ENCODE results near the gene METTL2B. TPM values are rescaled to one million over a fixed set of nuclear protein-coding genes. Genes with fewer than 3 reads are reported as not detected.
"Not testable (repeated sequence)": the region's sequence is repeated elsewhere in the genome, so short reads cannot be mapped to it uniquely, and the experiment has no call there.

Gene METTL2B
- total RNA-seq, 1 donor from 2014 or later: 15.7 TPM

DNA sequence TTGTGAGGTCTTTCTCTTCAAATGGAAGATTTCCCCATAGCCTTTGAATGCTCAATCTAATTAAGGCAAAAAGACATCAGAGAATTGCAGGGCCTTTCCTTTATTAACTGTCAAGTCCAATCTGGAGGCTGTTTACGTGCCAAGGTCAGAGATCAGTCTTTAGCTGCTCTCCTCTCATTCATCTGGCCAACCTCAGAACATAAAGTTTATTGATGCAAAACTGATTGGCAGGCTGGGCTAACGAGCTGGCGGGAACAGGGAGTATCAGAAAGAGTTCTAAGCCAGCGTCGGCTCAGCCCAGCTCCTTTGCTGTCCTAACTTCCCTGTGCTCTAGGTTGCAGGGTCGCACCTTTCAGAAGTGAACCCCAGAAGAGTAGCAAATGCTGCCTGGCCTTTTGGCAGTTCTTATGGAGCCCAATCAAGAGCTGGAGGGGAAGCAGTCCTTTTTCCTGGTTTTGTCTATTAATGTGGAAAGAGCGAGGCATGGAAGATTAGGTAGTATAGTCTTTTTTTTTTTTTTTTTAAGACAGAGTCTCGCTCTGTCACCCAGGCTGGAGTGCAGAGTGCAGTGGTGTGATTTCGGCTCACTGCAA lies 47.5 kb downstream of the METTL2B start:
- not testable (repeated sequence) for H3K4me3 ChIP-seq (ENCODE audit: low read length in 3 of 3); H3K9me3 ChIP-seq (ENCODE audit: control insufficient read depth in 3 of 3, low read length in 3 of 3); H3K36me3 ChIP-seq (ENCODE audit: control insufficient read depth in 3 of 3, insufficient read depth in 3 of 3, low read length in 3 of 3); H3K27me3 ChIP-seq (ENCODE audit: control insufficient read depth in 3 of 3, insufficient read depth in 3 of 3, low read length in 3 of 3); H3K9ac ChIP-seq (ENCODE audit: low read depth in 1 of 3, low read length in 3 of 3); H3K27ac ChIP-seq (ENCODE audit: low read depth, low read length); H3K4me1 ChIP-seq (ENCODE audit: control insufficient read depth in 3 of 3, insufficient read depth in 3 of 3, low read length in 3 of 3)

DNA sequence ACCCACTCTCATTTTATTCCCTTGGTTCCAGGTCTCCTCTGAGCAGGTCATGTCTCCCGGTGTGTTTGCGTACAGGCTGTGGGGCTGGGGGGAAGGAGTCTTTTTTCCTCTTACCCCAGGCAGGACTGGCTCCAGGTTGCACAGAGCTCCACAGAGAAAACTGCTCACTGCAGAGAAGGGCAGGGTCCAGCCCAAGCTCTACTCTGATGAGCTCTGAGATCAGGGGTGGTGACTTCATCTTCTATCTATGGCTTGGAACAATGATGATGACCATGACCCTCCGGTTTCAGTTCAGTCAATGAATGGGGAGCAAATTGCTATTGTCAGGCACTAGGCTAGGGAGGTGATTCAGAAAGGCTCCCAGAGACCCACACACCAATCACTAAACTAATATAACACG lies 49.0 kb downstream of the METTL2B start:
- H3K36me3 ChIP-seq (ENCODE audit: control insufficient read depth in 3 of 3, insufficient read depth in 3 of 3, low read length in 3 of 3); H3K4me1 ChIP-seq (ENCODE audit: control insufficient read depth in 3 of 3, insufficient read depth in 3 of 3, low read length in 3 of 3); H3K27ac ChIP-seq (ENCODE audit: low read depth, low read length); H3K9me3 ChIP-seq (ENCODE audit: control insufficient read depth in 3 of 3, low read length in 3 of 3); H3K4me3 ChIP-seq (ENCODE audit: low read length in 3 of 3); H3K9ac ChIP-seq (ENCODE audit: low read depth in 1 of 3, low read length in 3 of 3); H3K27me3 ChIP-seq (ENCODE audit: control insufficient read depth in 3 of 3, insufficient read depth in 3 of 3, low read length in 3 of 3): not testable (repeated sequence)

DNA sequence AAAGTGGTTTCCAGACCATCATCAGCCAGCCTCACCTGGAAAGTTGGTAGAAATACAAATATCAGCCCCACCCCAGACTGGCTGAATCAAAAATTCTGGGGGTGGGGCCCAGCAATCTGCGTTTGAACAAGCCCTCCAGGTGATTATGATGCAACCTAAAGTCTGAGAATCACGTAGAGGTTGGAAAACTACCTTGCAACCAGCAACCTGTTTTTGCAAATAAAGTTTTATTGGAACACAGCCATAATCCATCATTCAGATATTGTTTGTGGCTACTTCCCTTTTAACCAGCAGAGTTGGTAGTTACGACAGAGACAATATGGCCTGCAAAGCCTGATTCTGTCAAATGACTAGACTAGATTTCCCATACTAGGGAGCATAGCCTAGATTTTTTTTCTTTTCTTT lies 49.5 kb downstream of the METTL2B start:
- not testable (repeated sequence) for H3K4me3 ChIP-seq (ENCODE audit: low read length in 3 of 3); H3K27ac ChIP-seq (ENCODE audit: low read depth, low read length); H3K9me3 ChIP-seq (ENCODE audit: control insufficient read depth in 3 of 3, low read length in 3 of 3); H3K9ac ChIP-seq (ENCODE audit: low read depth in 1 of 3, low read length in 3 of 3); H3K36me3 ChIP-seq (ENCODE audit: control insufficient read depth in 3 of 3, insufficient read depth in 3 of 3, low read length in 3 of 3); H3K4me1 ChIP-seq (ENCODE audit: control insufficient read depth in 3 of 3, insufficient read depth in 3 of 3, low read length in 3 of 3); H3K27me3 ChIP-seq (ENCODE audit: control insufficient read depth in 3 of 3, insufficient read depth in 3 of 3, low read length in 3 of 3)

GRCh38 chr7:128529191-128529590 lies 52.6 kb downstream of the METTL2B start:
- H3K27ac ChIP-seq (ENCODE audit: low read depth, low read length); H3K36me3 ChIP-seq (ENCODE audit: control insufficient read depth in 3 of 3, insufficient read depth in 3 of 3, low read length in 3 of 3); H3K9me3 ChIP-seq (ENCODE audit: control insufficient read depth in 3 of 3, low read length in 3 of 3): not testable (repeated sequence)

DNA sequence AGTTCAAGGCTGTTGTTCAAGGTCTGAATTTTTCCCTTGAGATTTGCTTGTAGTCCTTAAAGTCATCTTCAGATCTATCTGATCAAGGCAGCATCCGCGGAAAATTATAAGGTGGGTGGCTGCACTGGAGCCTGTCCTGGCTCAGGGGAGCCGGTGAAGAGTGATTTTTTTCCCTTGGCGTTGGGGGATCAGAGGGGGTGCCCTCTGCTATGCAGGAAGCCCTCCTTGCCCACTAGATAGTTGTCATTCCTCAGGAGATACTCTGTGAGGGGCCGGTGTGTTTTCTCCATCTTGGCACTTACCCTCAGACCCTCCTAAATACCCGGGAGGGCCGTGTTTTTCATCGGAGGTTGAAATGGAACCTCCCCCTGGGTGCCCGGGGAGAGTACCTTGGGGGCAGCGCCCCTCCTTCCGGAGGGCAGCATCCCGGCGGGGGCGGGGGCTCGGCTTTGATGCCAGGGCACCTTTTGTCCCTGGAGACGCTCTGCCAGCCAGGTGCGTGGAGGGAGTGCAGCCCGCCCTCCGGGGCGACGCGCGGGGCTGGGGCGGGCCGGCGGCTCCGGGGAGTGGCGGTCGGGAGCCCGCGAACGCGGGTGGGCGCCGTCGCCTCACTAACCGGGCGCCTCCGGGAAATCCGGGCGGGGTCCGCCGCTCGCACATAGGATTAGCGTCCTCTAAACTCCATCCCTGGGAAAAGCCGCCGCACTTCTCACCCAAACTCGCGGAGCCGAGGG lies 53.7 kb downstream of the METTL2B start:
- not testable (repeated sequence) for H3K9me3 ChIP-seq (ENCODE audit: control insufficient read depth in 3 of 3, low read length in 3 of 3)
- Histone ChIP-seq H3K9ac (ENCODE audit: low read depth in 1 of 3, low read length in 3 of 3) (peak overlapping the region; percentile 61 to 79 (median 67)), H3K27ac (ENCODE audit: low read depth, low read length) (peak overlapping the region; percentile 83)

More at GRCh38 chr7:128529191-128529590, 52.6 kb downstream of the METTL2B start:
- not testable (repeated sequence) for H3K9ac ChIP-seq (ENCODE audit: low read depth in 1 of 3, low read length in 3 of 3); H3K27me3 ChIP-seq (ENCODE audit: control insufficient read depth in 3 of 3, insufficient read depth in 3 of 3, low read length in 3 of 3); H3K4me3 ChIP-seq (ENCODE audit: low read length in 3 of 3)
- peaks cover 5 to 12% (median 5%) of the 10 kb centered on the region in 3 donors for H3K4me1 ChIP-seq (ENCODE audit: control insufficient read depth in 3 of 3, insufficient read depth in 3 of 3, low read length in 3 of 3)

DNA sequence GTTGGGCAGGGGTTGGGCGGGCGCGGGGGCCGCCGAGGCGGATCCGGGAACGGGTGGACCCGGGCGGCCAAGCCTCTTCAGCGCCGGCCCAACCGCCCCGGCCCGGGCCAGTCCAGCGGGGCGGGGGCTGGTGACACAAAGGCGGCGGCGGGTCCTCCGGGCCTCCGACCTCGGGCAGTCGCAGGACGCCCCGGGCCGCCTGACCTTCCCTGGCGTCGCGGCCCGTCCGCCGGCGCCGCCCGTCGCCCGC lies 54.2 kb downstream of the METTL2B start:
- Histone ChIP-seq H3K4me3 (ENCODE audit: low read length in 3 of 3) (peak overlapping the region in 2 of 3 donors; percentile 61 to 66), H3K9ac (ENCODE audit: low read depth in 1 of 3, low read length in 3 of 3) (peak overlapping the region in 2 of 3 donors; percentile 67 to 79), H3K9me3 (ENCODE audit: control insufficient read depth in 3 of 3, low read length in 3 of 3) (no peaks in the 10 kb centered on the region), H3K36me3 (ENCODE audit: control insufficient read depth in 3 of 3, insufficient read depth in 3 of 3, low read length in 3 of 3) (no peaks in the 10 kb centered on the region), H3K27me3 (ENCODE audit: control insufficient read depth in 3 of 3, insufficient read depth in 3 of 3, low read length in 3 of 3) (no peaks in the 10 kb centered on the region), H3K27ac (ENCODE audit: low read depth, low read length) (peak overlapping the region; percentile 83), H3K4me1 (ENCODE audit: control insufficient read depth in 3 of 3, insufficient read depth in 3 of 3, low read length in 3 of 3) (peaks cover 5 to 12% (median 8%) of the 10 kb centered on the region in 3 donors)

More for the DNA sequence above, 53.7 kb downstream of the METTL2B start:
- Histone ChIP-seq H3K4me1 (ENCODE audit: control insufficient read depth in 3 of 3, insufficient read depth in 3 of 3, low read length in 3 of 3) (peaks cover 5 to 12% (median 8%) of the 10 kb centered on the region in 3 donors), H3K4me3 (ENCODE audit: low read length in 3 of 3) (peak overlapping the region; percentile 54 to 66 (median 61))
- not testable (repeated sequence) for H3K27me3 ChIP-seq (ENCODE audit: control insufficient read depth in 3 of 3, insufficient read depth in 3 of 3, low read length in 3 of 3); H3K36me3 ChIP-seq (ENCODE audit: control insufficient read depth in 3 of 3, insufficient read depth in 3 of 3, low read length in 3 of 3)

DNA sequence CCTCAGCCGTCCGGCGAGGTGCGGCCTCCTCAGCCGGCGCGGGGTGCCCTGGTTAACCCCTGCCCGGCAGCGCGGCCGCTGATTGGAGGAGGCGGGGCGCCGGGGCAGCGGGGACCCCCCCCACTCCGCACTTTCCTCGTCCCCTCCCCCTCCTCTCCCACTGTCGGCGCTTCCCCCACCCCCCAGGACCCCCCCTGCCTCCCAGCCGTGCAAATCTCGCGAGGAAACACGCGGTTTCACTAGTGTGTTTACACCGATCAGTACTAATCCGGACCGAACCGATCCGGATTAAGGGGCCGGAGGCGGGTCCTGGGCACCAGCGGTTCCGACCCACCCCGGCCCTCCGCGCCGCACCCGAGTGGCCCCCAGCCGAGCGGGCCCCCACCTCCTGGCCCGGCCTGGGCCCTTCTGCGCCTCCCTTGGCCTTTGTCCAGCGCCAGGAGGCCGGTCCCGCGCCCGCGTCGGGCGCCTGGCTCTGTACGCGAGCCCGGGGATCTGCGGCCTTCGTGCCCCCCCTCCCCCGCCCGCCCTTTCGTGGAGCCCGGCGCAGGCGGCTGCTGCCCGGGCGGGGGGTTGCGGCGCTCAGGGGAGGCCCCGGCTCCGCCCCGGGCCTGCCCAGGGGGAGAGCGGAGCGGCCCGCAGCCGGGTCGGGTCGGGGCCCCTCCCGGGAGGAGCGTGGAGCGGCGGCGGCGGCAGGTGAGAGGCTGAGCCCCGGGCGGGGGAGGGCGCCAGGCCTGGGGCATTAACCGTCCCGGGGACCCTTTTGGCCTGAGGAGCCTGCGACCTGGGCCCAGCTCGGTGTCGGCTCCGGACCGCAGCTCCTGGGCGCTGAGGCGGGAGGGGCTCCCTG lies 54.8 kb downstream of the METTL2B start:
- peak overlapping the region in 2 of 3 donors; percentile 76 to 82 for H3K4me3 ChIP-seq (ENCODE audit: low read length in 3 of 3)
- peaks cover 5 to 12% (median 8%) of the 10 kb centered on the region in 3 donors for H3K4me1 ChIP-seq (ENCODE audit: control insufficient read depth in 3 of 3, insufficient read depth in 3 of 3, low read length in 3 of 3)
- peak overlapping the region; percentile 79 to 87 (median 83) for H3K9ac ChIP-seq (ENCODE audit: low read depth in 1 of 3, low read length in 3 of 3)
- H3K36me3 ChIP-seq (ENCODE audit: control insufficient read depth in 3 of 3, insufficient read depth in 3 of 3, low read length in 3 of 3); H3K27me3 ChIP-seq (ENCODE audit: control insufficient read depth in 3 of 3, insufficient read depth in 3 of 3, low read length in 3 of 3); H3K9me3 ChIP-seq (ENCODE audit: control insufficient read depth in 3 of 3, low read length in 3 of 3): not testable (repeated sequence)
- H3K27ac ChIP-seq (ENCODE audit: low read depth, low read length): peak overlapping the region; percentile 83

DNA sequence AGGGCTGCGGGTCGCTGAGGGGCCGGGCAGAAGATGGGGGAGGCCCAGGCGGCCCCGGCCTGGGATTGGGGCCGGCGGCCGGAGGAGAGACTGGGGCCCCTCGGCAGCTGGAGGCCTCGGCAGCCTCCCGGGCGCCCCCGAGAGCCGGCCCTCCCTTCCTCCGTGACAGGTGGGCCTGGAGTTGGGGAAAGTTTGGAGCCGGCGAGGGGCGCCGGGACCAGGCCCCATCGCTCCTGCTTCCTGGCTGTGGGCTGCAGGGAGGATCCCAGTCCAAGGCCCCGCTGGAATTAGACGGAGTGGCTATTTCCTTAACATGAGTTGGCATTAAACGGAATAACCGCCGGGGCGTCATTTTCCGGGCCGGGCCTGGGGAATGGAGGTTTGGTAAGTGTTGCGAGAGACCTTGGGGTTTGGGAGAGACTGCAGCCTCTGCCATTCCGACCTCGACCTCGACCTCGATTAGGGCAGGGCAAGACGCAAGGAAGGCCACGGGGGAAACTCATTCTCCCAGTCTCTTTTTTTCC lies 55.5 kb downstream of the METTL2B start:
- not testable (repeated sequence) for H3K9me3 ChIP-seq (ENCODE audit: control insufficient read depth in 3 of 3, low read length in 3 of 3); H3K27me3 ChIP-seq (ENCODE audit: control insufficient read depth in 3 of 3, insufficient read depth in 3 of 3, low read length in 3 of 3); H3K36me3 ChIP-seq (ENCODE audit: control insufficient read depth in 3 of 3, insufficient read depth in 3 of 3, low read length in 3 of 3)
- Histone ChIP-seq H3K27ac (ENCODE audit: low read depth, low read length) (peak overlapping the region; percentile 83), H3K4me1 (ENCODE audit: control insufficient read depth in 3 of 3, insufficient read depth in 3 of 3, low read length in 3 of 3) (peaks cover 5 to 12% (median 8%) of the 10 kb centered on the region in 3 donors), H3K9ac (ENCODE audit: low read depth in 1 of 3, low read length in 3 of 3) (peak overlapping the region; percentile 79 to 87 (median 83)), H3K4me3 (ENCODE audit: low read length in 3 of 3) (peak overlapping the region; percentile 75 to 82 (median 76))

DNA sequence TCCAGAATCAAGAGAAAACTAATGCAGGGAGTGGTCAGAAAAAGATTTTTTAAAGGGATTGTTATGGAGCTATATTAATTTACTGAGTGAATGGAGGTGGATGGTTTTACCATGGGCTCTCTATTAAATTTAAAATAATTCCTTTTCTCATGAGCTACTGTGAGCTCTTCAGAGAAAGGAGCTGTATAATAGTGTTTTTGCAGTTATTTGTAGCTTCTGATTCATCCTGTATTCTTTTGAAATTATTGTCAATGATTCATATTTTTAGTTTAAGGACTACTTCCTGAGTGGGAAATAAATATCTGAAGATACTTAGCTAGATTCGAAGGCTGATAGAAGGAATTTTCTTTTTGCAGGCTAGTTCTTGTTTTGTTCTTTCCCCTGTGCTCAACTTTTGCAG lies 56.4 kb downstream of the METTL2B start:
- not testable (repeated sequence) for H3K27me3 ChIP-seq (ENCODE audit: control insufficient read depth in 3 of 3, insufficient read depth in 3 of 3, low read length in 3 of 3); H3K36me3 ChIP-seq (ENCODE audit: control insufficient read depth in 3 of 3, insufficient read depth in 3 of 3, low read length in 3 of 3); H3K9me3 ChIP-seq (ENCODE audit: control insufficient read depth in 3 of 3, low read length in 3 of 3); H3K27ac ChIP-seq (ENCODE audit: low read depth, low read length)
- Histone ChIP-seq H3K9ac (ENCODE audit: low read depth in 1 of 3, low read length in 3 of 3) (peak overlapping the region; percentile 34 to 43 (median 40)), H3K4me3 (ENCODE audit: low read length in 3 of 3) (peak overlapping the region in 2 of 3 donors; percentile 2 to 14), H3K4me1 (ENCODE audit: control insufficient read depth in 3 of 3, insufficient read depth in 3 of 3, low read length in 3 of 3) (peaks cover 5 to 12% (median 8%) of the 10 kb centered on the region in 3 donors)

DNA sequence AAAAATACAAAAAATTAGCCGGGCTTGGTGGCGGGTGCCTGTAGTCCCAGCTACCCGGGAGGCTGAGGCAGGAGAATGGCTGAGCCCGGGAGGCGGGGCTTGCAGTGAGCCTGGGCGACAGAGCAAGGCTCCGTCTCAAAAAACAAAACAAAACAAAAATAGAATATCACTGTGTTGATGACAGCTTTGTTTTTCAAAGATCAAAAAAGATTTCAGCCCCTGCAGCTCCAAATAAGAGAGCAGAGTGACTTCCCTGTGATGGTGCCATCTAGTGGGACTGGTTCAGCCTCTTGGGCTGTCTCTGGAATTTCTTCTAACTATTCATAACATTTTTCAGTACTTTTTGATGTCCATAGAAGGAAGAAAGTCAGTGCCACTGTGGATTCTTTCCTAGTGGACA lies 60.9 kb downstream of the METTL2B start:
- H3K27me3 ChIP-seq (ENCODE audit: control insufficient read depth in 3 of 3, insufficient read depth in 3 of 3, low read length in 3 of 3); H3K9me3 ChIP-seq (ENCODE audit: control insufficient read depth in 3 of 3, low read length in 3 of 3); H3K36me3 ChIP-seq (ENCODE audit: control insufficient read depth in 3 of 3, insufficient read depth in 3 of 3, low read length in 3 of 3); H3K27ac ChIP-seq (ENCODE audit: low read depth, low read length); H3K9ac ChIP-seq (ENCODE audit: low read depth in 1 of 3, low read length in 3 of 3); H3K4me1 ChIP-seq (ENCODE audit: control insufficient read depth in 3 of 3, insufficient read depth in 3 of 3, low read length in 3 of 3); H3K4me3 ChIP-seq (ENCODE audit: low read length in 3 of 3): not testable (repeated sequence)

Data from skeletal muscle tissue (tissue), 4 donors.